ENCODE data around the gene PRPF18. TPM values are rescaled to one million over a fixed set of nuclear protein-coding genes. Genes with fewer than 3 reads are reported as not detected.

PRPF18 gene
- total and polyA plus RNA-seq, 2 of the 4 experiments (the other 2 are of a cell fraction) = 10.0 to 16.9 TPM

- H3K4me2 ChIP-seq (ENCODE audit: low read depth, low read length) = no peak overlapping the region
- intact Hi-C loops (cut with micrococcal nuclease) = no loop called here
- H2BK15ac ChIP-seq (ENCODE audit: low read depth, low read length) = no peak overlapping the region
- H2BK120ac ChIP-seq (ENCODE audit: low read depth, low read length) = no peak overlapping the region
- H3K4ac ChIP-seq (ENCODE audit: low read depth, low read length) = no peak overlapping the region
- H4K5ac ChIP-seq (ENCODE audit: low read depth, low read length) = no peak overlapping the region
- peaks cover 6% of the 10 kb centered on the region; the same call in 1 of the 2 replicates for H3K9me1 ChIP-seq (ENCODE audit: insufficient read depth, low read length)
- H2AFZ ChIP-seq (replicated peaks; ENCODE audit: low read length, poor library complexity) = no peak overlapping the region
- H3K4me1 ChIP-seq (ENCODE audit: control insufficient read depth, insufficient read depth, low read length) = no peaks in the 10 kb centered on the region; the same call in 1 of the 2 replicates
- dilution Hi-C loops (cut with HindIII; ENCODE audit: low sequenced_read_pairs, unreplicated experiment) = no loop called here
- H3K27ac ChIP-seq (ENCODE audit: insufficient read depth, low read length) = no peak overlapping the region
- H2AK9ac ChIP-seq (replicated peaks; ENCODE audit: low read depth, low read length, poor library complexity) = no peak overlapping the region
- ChIA-PET CTCF (no interaction called here), POLR2A (ENCODE audit: unreplicated experiment) (interaction anchor here (0.6 kb wide), 1 partner anchor 132 kb away, joined by 3 read pairs; no protein-coding TSS in a partner anchor)
- H3K18ac ChIP-seq (ENCODE audit: low read depth, low read length) = no peak overlapping the region
- no peak overlapping the region for H2BK20ac ChIP-seq (ENCODE audit: low read depth, low read length)
- H3K56ac ChIP-seq (ENCODE audit: extremely low read depth, insufficient read depth, low read length) = no peak overlapping the region
- H4K20me1 ChIP-seq (ENCODE audit: insufficient read depth, low read length) = no peaks in the 10 kb centered on the region
- WGBS, 2 experiments (ENCODE audit: extremely low coverage in 2 of 2, insufficient read length in 1 of 2) = no CpG with 5 or more reads among the region's 1 CpG
- no peaks in the 10 kb centered on the region for H3K79me1 ChIP-seq (ENCODE audit: low read depth in 1 of 2, low read length in 2 of 2)
- DNase-seq = no peak
- H4K8ac ChIP-seq (ENCODE audit: low read depth in 2 of 2, low read length in 2 of 2) = no peak overlapping the region
- H2AK5ac ChIP-seq (ENCODE audit: low read depth, low read length) = no peak overlapping the region
- H3K36me3 ChIP-seq (ENCODE audit: control insufficient read depth, insufficient read depth, low read length) = peaks cover 5% of the 10 kb centered on the region
- in situ Hi-C loops (cut with MboI; ENCODE audit: low sequenced_read_pairs) = no loop called here
- H2BK5ac ChIP-seq (ENCODE audit: low read depth, low read length, poor library complexity, severe bottlenecking) = no peak overlapping the region
- BruUV-seq (replicated peaks) = no TSS peak
- H3K4me3 ChIP-seq (ENCODE audit: insufficient read depth, low read depth, low read length) = no peak overlapping the region
- H3K9me3 ChIP-seq (ENCODE audit: control insufficient read depth, insufficient read depth, low read length) = peaks cover 8% of the 10 kb centered on the region
- ATAC-seq (ENCODE audit: low read depth) = no peak; the same call in 1 of the 2 replicates
- H3K23ac ChIP-seq (ENCODE audit: low read depth, low read length) = no peak overlapping the region
- no peak overlapping the region for H3K14ac ChIP-seq (replicated peaks; ENCODE audit: low read depth, low read length)
- no peak overlapping the region for H4K91ac ChIP-seq (ENCODE audit: insufficient read depth, low read depth, low read length)
- H3K9ac ChIP-seq (ENCODE audit: low read depth, low read length) = no peak overlapping the region
- TF ChIP-seq POLR2A (IDR thresholded peaks at IDR 0.05; ENCODE audit: low read depth, low read length) = no peak
- no peak for TF ChIP-seq ELK1 (IDR thresholded peaks at IDR 0.05; ENCODE audit: borderline replicate concordance, low read depth, low read length)
- no peak for TF ChIP-seq RAD21 (IDR thresholded peaks at IDR 0.05; ENCODE audit: low read length)
- no peak for TF ChIP-seq MXI1 (IDR thresholded peaks at IDR 0.05; ENCODE audit: borderline replicate concordance, low read depth, low read length)
- TF ChIP-seq BHLHE40 (IDR thresholded peaks at IDR 0.05; ENCODE audit: low read depth, low read length) = no peak
- no peak for TF ChIP-seq RCOR1 (IDR thresholded peaks at IDR 0.05; ENCODE audit: insufficient replicate concordance, low read length)
- TF ChIP-seq MAZ (IDR thresholded peaks at IDR 0.05; ENCODE audit: borderline replicate concordance, low read depth, low read length) = no peak
- TF ChIP-seq USF2 (IDR thresholded peaks at IDR 0.05; ENCODE audit: low read depth, low read length) = no peak
- no peak for TF ChIP-seq MAFK (IDR thresholded peaks at IDR 0.05; ENCODE audit: low read depth, low read length)
- no peak for TF ChIP-seq CHD1 (IDR thresholded peaks at IDR 0.05; ENCODE audit: low read depth, low read length)
- TF ChIP-seq NFE2L2 (IDR thresholded peaks at IDR 0.05; ENCODE audit: low read depth, low read length) = no peak
- TF ChIP-seq RFX5 (IDR thresholded peaks at IDR 0.05; ENCODE audit: low read depth, low read length) = no peak
- no peak for TF ChIP-seq CEBPB (IDR thresholded peaks at IDR 0.05; ENCODE audit: low read depth, low read length)
- no peaks in the 10 kb centered on the region for H3K27me3 ChIP-seq (ENCODE audit: control insufficient read depth, insufficient read depth, low read length)
Observed at GRCh38 chr10:13637303-13637856, 50.6 kb downstream of the PRPF18 start.

Data from IMR-90 (cell line).